IMR-90 (cell line): ENCODE results near the gene EIF4B. TPM values are rescaled to one million over a fixed set of nuclear protein-coding genes. Genes with fewer than 3 reads are reported as not detected.

Source experiments
- ATAC-seq: fragments of 200-7000 bp; cut with Tn5 transposase; 2 replicates; pipeline ENCODE4 v1.9.1; 2020; ENCODE audit warnings: low read depth, mild to moderate bottlenecking, moderate library complexity
- BruUV-seq: library from RNA; stranded (reverse); fragments of 400-500 nt; replicated peaks from 2 replicates; lab custom pipeline; 2021; lab: Mats Ljungman, UMichigan
- CTCF ChIA-PET: fragments of 300-600 bp; formaldehyde crosslinking; extraction: SDS; loops from one replicate; lab custom pipeline; 2021; ENCODE audit warnings: antibody characterized with exemption; lab: Yijun Ruan, JAX
- POLR2A ChIA-PET: fragments of 300-600 bp; sonication (Branson Sonifier 250); formaldehyde crosslinking; loops from one replicate; lab custom pipeline; 2022; ENCODE audit warnings: antibody characterized with exemption; ENCODE audit not compliant: unreplicated experiment; lab: Charles Lee
- DNase-seq: peaks from one replicate; pipeline ENCODE4 v3.0.0; 2013
- H2AFZ ChIP-seq: replicated peaks from 2 replicates; pipeline ENCODE3; 2013; ENCODE audit warnings: low read length, mild to moderate bottlenecking; ENCODE audit not compliant: poor library complexity
- H2AK5ac ChIP-seq: 2 replicates; pipeline ENCODE4 v1.6.1; 2013; ENCODE audit warnings: low read depth, low read length, inconsistent platforms
- H2AK9ac ChIP-seq: replicated peaks from 2 replicates; pipeline ENCODE3; 2013; ENCODE audit warnings: mild to moderate bottlenecking, low read depth, low read length, moderate library complexity; ENCODE audit not compliant: poor library complexity
- H2BK120ac ChIP-seq: 2 replicates; pipeline ENCODE4 v1.6.1; 2013; ENCODE audit warnings: low read depth, low read length, inconsistent platforms
- H2BK15ac ChIP-seq: 3 replicates; pipeline ENCODE4 v1.6.1; 2013; ENCODE audit warnings: low read depth, low read length, inconsistent platforms
- H2BK20ac ChIP-seq: 2 replicates; pipeline ENCODE4 v1.6.1; 2013; ENCODE audit warnings: low read depth, mild to moderate bottlenecking, inconsistent platforms, low read length, moderate library complexity
- H2BK5ac ChIP-seq: 2 replicates; pipeline ENCODE4 v1.6.1; 2013; ENCODE audit warnings: mild to moderate bottlenecking, low read depth, low read length, inconsistent platforms; ENCODE audit not compliant: poor library complexity, severe bottlenecking
- H3K14ac ChIP-seq: replicated peaks from 2 replicates; pipeline ENCODE4 v1.6.1; 2013; ENCODE audit warnings: low read depth, low read length, inconsistent platforms
- H3K18ac ChIP-seq: 2 replicates; pipeline ENCODE4 v1.6.1; 2013; ENCODE audit warnings: low read depth, low read length, control low read depth
- H3K23ac ChIP-seq: 2 replicates; pipeline ENCODE4 v1.6.1; 2013; ENCODE audit warnings: low read depth, low read length, inconsistent platforms
- H3K27ac ChIP-seq: 2 replicates; pipeline ENCODE4 v1.5.1; 2013; ENCODE audit warnings: mild to moderate bottlenecking, control low read depth, low read length; ENCODE audit not compliant: insufficient read depth
- H3K27me3 ChIP-seq: 2 replicates; pipeline ENCODE4 v1.6.1; 2013; ENCODE audit warnings: low read length; ENCODE audit not compliant: control insufficient read depth, insufficient read depth
- H3K36me3 ChIP-seq: 2 replicates; pipeline ENCODE4 v1.6.1; 2013; ENCODE audit warnings: low read length, mixed read lengths; ENCODE audit not compliant: control insufficient read depth, insufficient read depth
- H3K4ac ChIP-seq: 2 replicates; pipeline ENCODE4 v1.6.1; 2013; ENCODE audit warnings: low read depth, low read length, inconsistent platforms
- H3K4me1 ChIP-seq: 2 replicates; pipeline ENCODE4 v1.6.1; 2013; ENCODE audit warnings: low read length, mixed read lengths; ENCODE audit not compliant: control insufficient read depth, insufficient read depth
- H3K4me2 ChIP-seq: 2 replicates; pipeline ENCODE4 v1.6.1; 2013; ENCODE audit warnings: low read depth, mild to moderate bottlenecking, control low read depth, low read length, moderate library complexity
- H3K4me3 ChIP-seq: 2 replicates; pipeline ENCODE4 v1.5.1; 2013; ENCODE audit warnings: low read depth, mild to moderate bottlenecking, control low read depth, low read length, moderate library complexity; ENCODE audit not compliant: insufficient read depth
- H3K56ac ChIP-seq: 2 replicates; pipeline ENCODE4 v1.6.1; 2013; ENCODE audit warnings: low read length, inconsistent platforms; ENCODE audit not compliant: insufficient read depth; ENCODE audit errors: extremely low read depth
- H3K79me1 ChIP-seq, 2 experiments: 2 replicates each; pipeline ENCODE4 v1.6.1; 2013; ENCODE audit warnings: low read length in 2 of 2, inconsistent platforms in 1 of 2, low read depth in 1 of 2
- H3K9ac ChIP-seq: 2 replicates; pipeline ENCODE4 v1.6.1; 2013; ENCODE audit warnings: low read depth, low read length, control low read depth
- H3K9me1 ChIP-seq: 2 replicates; pipeline ENCODE4 v1.6.1; 2013; ENCODE audit warnings: low read length, inconsistent platforms; ENCODE audit not compliant: insufficient read depth
- H3K9me3 ChIP-seq: 2 replicates; pipeline ENCODE4 v1.6.1; 2013; ENCODE audit warnings: low read length; ENCODE audit not compliant: control insufficient read depth, insufficient read depth
- H4K20me1 ChIP-seq: 2 replicates; pipeline ENCODE4 v1.6.1; 2013; ENCODE audit warnings: low read length, inconsistent platforms; ENCODE audit not compliant: insufficient read depth
- H4K5ac ChIP-seq: 2 replicates; pipeline ENCODE4 v1.6.1; 2013; ENCODE audit warnings: mild to moderate bottlenecking, low read depth, low read length, control low read depth
- H4K8ac ChIP-seq, 2 experiments: 2 replicates each; pipeline ENCODE4 v1.6.1; 2013; ENCODE audit warnings: low read depth in 2 of 2, low read length in 2 of 2, control low read depth in 1 of 2, inconsistent platforms in 1 of 2
- H4K91ac ChIP-seq: 2 replicates; pipeline ENCODE4 v1.6.1; 2013; ENCODE audit warnings: low read depth, low read length, inconsistent platforms; ENCODE audit not compliant: insufficient read depth
- BHLHE40 ChIP-seq: fragments of 150-350 bp; IDR thresholded peaks from 2 replicates; pipeline ENCODE4 v1.6.1; 2016; ENCODE audit warnings: mild to moderate bottlenecking, low read depth, low read length
- CEBPB ChIP-seq: IDR thresholded peaks from 2 replicates; pipeline ENCODE4 v1.6.1; 2012; ENCODE audit warnings: low read depth, low read length, improper control_type of control experiment
- CHD1 ChIP-seq: IDR thresholded peaks from 2 replicates; pipeline ENCODE4 v1.6.1; 2012; ENCODE audit warnings: low read depth, low read length, improper control_type of control experiment
- ELK1 ChIP-seq: fragments of 150-350 bp; IDR thresholded peaks from 2 replicates; pipeline ENCODE4 v1.6.1; 2016; ENCODE audit warnings: low read depth, mild to moderate bottlenecking, low read length, moderate library complexity, borderline replicate concordance
- FOS ChIP-seq: fragments of 150-350 bp; IDR thresholded peaks from 2 replicates; pipeline ENCODE4 v1.6.1; 2016; ENCODE audit warnings: low read depth, low read length
- MAZ ChIP-seq: IDR thresholded peaks from 2 replicates; pipeline ENCODE4 v1.6.1; 2012; ENCODE audit warnings: low read depth, mild to moderate bottlenecking, low read length, improper control_type of control experiment, moderate library complexity, borderline replicate concordance
- POLR2A ChIP-seq: IDR thresholded peaks from 2 replicates; pipeline ENCODE4 v1.6.1; 2012; ENCODE audit warnings: mild to moderate bottlenecking, low read depth, low read length
- RAD21 ChIP-seq: IDR thresholded peaks from 2 replicates; pipeline ENCODE4 v1.6.1; 2012; ENCODE audit warnings: low read length, improper control_type of control experiment
- RCOR1 ChIP-seq: IDR thresholded peaks from 2 replicates; pipeline ENCODE4 v1.6.1; 2012; ENCODE audit warnings: mild to moderate bottlenecking, low read length, improper control_type of control experiment; ENCODE audit not compliant: insufficient replicate concordance
- RFX5 ChIP-seq: IDR thresholded peaks from 2 replicates; pipeline ENCODE4 v1.8.0; 2012; ENCODE audit warnings: low read depth, mild to moderate bottlenecking, low read length, moderate library complexity
- SMC3 ChIP-seq: fragments of 150-350 bp; IDR thresholded peaks from 2 replicates; pipeline ENCODE4 v1.6.1; 2016; ENCODE audit warnings: low read depth, mild to moderate bottlenecking, antibody characterized with exemption, low read length, moderate library complexity
- WGBS, 2 experiments: methylation state at CpG; one replicate each; pipeline versions ENCODE4 v1.1.5 to v1.1.7; 2013; ENCODE audit warnings: missing lambda C conversion rate in 2 of 2; ENCODE audit not compliant: insufficient read length in 1 of 2; ENCODE audit errors: extremely low coverage in 2 of 2; 5-methylcytosine and 5-hydroxymethylcytosine counted together
- dilution Hi-C: fragments of 300-500 bp; cut with HindIII; formaldehyde crosslinking; loops from one replicate; pipeline ENCODE4 v1.14.3; 2018; ENCODE audit warnings: low sequenced_read_pairs; ENCODE audit not compliant: unreplicated experiment
- in situ Hi-C: fragments of 300-500 bp; cut with MboI; formaldehyde crosslinking; loops from 3 replicates; pipeline ENCODE4 v1.14.3; 2019; ENCODE audit warnings: low sequenced_read_pairs, inconsistent platforms, mixed read lengths
- intact Hi-C: fragments of 100-400 bp; cut with micrococcal nuclease; formaldehyde crosslinking; loops from 2 replicates; pipeline ENCODE4 v1.10.0; 2022
- polyA plus RNA-seq, 3 experiments: library from polyadenylated mRNA; depleted of rRNA; stranded (reverse); fragments of >200 nt; gene quantifications; 2 replicates each; pipeline ENCODE4 v1.2.3, GENCODE V29; 2012; ENCODE audit warnings: low replicate concordance in 1 of 3
- total RNA-seq: library from RNA; depleted of rRNA; stranded (reverse); fragments of >200 nt; gene quantifications from 2 replicates; pipeline ENCODE4 v1.2.3, GENCODE V29; 2012
- TF ChIP-seq, protein P1 (sequence below): fragments of 150-350 bp; IDR thresholded peaks from 2 replicates; pipeline ENCODE4 v1.6.1; 2017; ENCODE audit warnings: mild to moderate bottlenecking, antibody characterized with exemption, low read length, low read depth
- TF ChIP-seq, protein P2 (sequence below): conservative IDR thresholded peaks from 2 replicates; pipeline ENCODE4 v1.5.1; 2012; ENCODE audit warnings: mild to moderate bottlenecking, low read depth, low read length, improper control_type of control experiment

The EIF4B gene
- total and polyA plus RNA-seq, 2 of the 4 experiments (the other 2 are of a cell fraction), result 313 to 671 TPM

DNA sequence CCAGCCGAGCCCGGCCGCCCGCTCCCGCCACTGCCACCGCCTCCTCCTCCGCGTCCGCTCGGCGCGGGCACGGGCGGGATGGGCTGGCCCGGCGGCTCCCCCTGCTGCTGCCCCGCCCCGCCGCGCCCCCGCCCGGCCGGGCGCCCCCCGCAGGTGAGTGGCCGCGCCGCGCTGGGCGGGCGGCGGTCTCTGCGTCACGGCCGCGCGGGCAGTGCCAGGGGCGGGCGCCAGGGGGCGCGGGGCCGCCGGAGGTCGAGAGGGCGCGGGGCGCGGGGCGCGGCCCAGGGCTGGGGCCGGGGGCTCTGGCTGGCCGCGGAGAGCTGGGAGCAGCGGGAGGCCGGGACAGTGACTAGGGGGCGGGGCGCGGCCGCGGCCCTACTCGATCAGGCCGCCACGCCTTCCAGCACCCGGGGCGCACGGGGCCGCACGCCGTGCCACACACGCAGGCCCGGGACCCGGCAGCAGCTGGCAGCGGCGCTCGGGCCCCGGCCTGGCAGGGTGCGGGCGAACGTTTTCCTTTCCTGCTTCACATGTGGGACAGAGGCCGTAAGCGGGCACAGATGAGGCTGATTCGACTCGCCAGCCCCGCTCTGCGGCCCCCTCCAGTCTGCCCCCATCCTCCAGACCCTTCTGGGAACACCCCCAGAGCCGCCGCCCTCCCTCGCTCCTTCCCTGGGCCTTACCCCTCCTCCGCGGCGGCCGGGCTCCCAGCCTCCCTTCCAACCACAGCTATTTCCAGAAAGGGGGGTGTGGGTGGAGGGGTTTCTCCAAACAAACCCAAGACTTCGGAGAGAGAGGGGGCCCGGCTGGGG lies 41.2 kb downstream of the EIF4B start:
- peak overlapping the region; percentile 100 for H2AK5ac ChIP-seq
- peak overlapping the region; percentile 84 to 89; a peak in 3 of 4 replicates for H4K8ac ChIP-seq
- H3K27me3 ChIP-seq, result no peaks in the 10 kb centered on the region
- H2BK20ac ChIP-seq, result peak overlapping the region; percentile 93
- peaks cover 41% of the 10 kb centered on the region for H3K4me1 ChIP-seq
- peak; percentile 41 for ATAC-seq
- peak overlapping the region; percentile 96; the same call in 1 of the 2 replicates for H3K18ac ChIP-seq
- 0% methylated on average over 22 of the region's 94 CpGs; no CpG with 5 or more reads in 1 of the 2 experiments for WGBS, 2 experiments
- peak overlapping the region; percentile 87 for H3K9ac ChIP-seq
- peak overlapping the region; percentile 87 for H3K23ac ChIP-seq
- H3K9me1 ChIP-seq, result peaks cover 28% of the 10 kb centered on the region
- peak overlapping the region; percentile 100 for H3K4ac ChIP-seq
- peak overlapping the region; percentile 64 for H3K4me3 ChIP-seq
- no TSS peak for BruUV-seq
- in situ Hi-C loops (no loop called here), dilution Hi-C loops (no loop called here), intact Hi-C loops (no loop called here)
- peak overlapping the region; percentile 90 for H2AFZ ChIP-seq
- DNase-seq, result peak; percentile 69
- peaks cover 12% of the 10 kb centered on the region for H3K36me3 ChIP-seq
- H3K4me2 ChIP-seq, result peak overlapping the region; percentile 67
- ChIA-PET POLR2A (interaction anchor here (0.6 to 2.1 kb wide), 4 partner anchors 23 to 129 kb away, joined by 3 to 7 read pairs (median 4); partner anchors contain the start of gene SPRYD3), CTCF (interaction anchor here (0.7 to 2.4 kb wide), 4 partner anchors 8 to 52 kb away, joined by 3 to 6 read pairs (median 4); no protein-coding TSS in a partner anchor)
- peak overlapping the region; percentile 98; the same call in 1 of the 2 replicates for H3K14ac ChIP-seq
- H2AK9ac ChIP-seq, result peak overlapping the region; percentile 100
- peaks cover 22% of the 10 kb centered on the region for H4K20me1 ChIP-seq
- no peaks in the 10 kb centered on the region for H3K9me3 ChIP-seq
- peak overlapping the region; percentile 99 for H4K91ac ChIP-seq
- peak overlapping the region; percentile 99 for H2BK5ac ChIP-seq
- H3K56ac ChIP-seq, result peak overlapping the region; percentile 80
- H3K79me1 ChIP-seq, result peaks cover 15 to 75% of the 10 kb centered on the region in 2 experiments; a peak in 3 of 4 replicates
- H4K5ac ChIP-seq, result peak overlapping the region; percentile 98
- peak overlapping the region; percentile 99 for H3K27ac ChIP-seq
- peak overlapping the region; percentile 99 for H2BK120ac ChIP-seq
- H2BK15ac ChIP-seq, result peak overlapping the region; percentile 97; the same call in 2 of the 3 replicates
- TF ChIP-seq, protein P1, sequence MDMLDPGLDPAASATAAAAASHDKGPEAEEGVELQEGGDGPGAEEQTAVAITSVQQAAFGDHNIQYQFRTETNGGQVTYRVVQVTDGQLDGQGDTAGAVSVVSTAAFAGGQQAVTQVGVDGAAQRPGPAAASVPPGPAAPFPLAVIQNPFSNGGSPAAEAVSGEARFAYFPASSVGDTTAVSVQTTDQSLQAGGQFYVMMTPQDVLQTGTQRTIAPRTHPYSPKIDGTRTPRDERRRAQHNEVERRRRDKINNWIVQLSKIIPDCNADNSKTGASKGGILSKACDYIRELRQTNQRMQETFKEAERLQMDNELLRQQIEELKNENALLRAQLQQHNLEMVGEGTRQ, result no peak
- TF ChIP-seq FOS, result no peak
- TF ChIP-seq POLR2A, result no peak
- TF ChIP-seq SMC3, result no peak
- TF ChIP-seq BHLHE40, result peak; percentile 70; the same call in 1 of the 2 replicates
- no peak for TF ChIP-seq CHD1
- TF ChIP-seq RCOR1, result no peak
- TF ChIP-seq RAD21, result no peak
- peak; percentile 90; the same call in 1 of the 2 replicates for TF ChIP-seq MAZ
- TF ChIP-seq ELK1, result no peak
- TF ChIP-seq, protein P2, sequence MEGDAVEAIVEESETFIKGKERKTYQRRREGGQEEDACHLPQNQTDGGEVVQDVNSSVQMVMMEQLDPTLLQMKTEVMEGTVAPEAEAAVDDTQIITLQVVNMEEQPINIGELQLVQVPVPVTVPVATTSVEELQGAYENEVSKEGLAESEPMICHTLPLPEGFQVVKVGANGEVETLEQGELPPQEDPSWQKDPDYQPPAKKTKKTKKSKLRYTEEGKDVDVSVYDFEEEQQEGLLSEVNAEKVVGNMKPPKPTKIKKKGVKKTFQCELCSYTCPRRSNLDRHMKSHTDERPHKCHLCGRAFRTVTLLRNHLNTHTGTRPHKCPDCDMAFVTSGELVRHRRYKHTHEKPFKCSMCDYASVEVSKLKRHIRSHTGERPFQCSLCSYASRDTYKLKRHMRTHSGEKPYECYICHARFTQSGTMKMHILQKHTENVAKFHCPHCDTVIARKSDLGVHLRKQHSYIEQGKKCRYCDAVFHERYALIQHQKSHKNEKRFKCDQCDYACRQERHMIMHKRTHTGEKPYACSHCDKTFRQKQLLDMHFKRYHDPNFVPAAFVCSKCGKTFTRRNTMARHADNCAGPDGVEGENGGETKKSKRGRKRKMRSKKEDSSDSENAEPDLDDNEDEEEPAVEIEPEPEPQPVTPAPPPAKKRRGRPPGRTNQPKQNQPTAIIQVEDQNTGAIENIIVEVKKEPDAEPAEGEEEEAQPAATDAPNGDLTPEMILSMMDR, result peak; percentile 41
- TF ChIP-seq RFX5, result no peak
- no peak for TF ChIP-seq CEBPB
